ENCODE data around the gene MUSTN1. TPM values are rescaled to one million over a fixed set of nuclear protein-coding genes. Genes with fewer than 3 reads are reported as not detected.

MUSTN1 gene
- total and polyA plus RNA-seq, 2 of the 13 experiments (the other 11 are each of a cell fraction or from before 2014, with no cell fraction given): 0.84 to 1.4 TPM

- TF ChIP-seq SSRP1 (CRISPR knock-in tag; IDR thresholded peaks at IDR 0.05) (peak; percentile 75; the same call in 1 of the 2 replicates), ZNF317 (CRISPR knock-in tag; IDR thresholded peaks at IDR 0.05) (no peak), MLLT10 (CRISPR knock-in tag; IDR thresholded peaks at IDR 0.05) (no peak), KAT2B (IDR thresholded peaks at IDR 0.05; ENCODE audit: borderline replicate concordance, low read depth, low read length) (no peak), NFKBIZ (CRISPR knock-in tag; IDR thresholded peaks at IDR 0.05) (no peak), KDM5B (CRISPR knock-in tag; IDR thresholded peaks at IDR 0.05; ENCODE audit: borderline replicate concordance) (peak; percentile 45; the same call in 1 of the 2 replicates), ZNF816 (CRISPR knock-in tag; IDR thresholded peaks at IDR 0.05; ENCODE audit: borderline replicate concordance) (no peak), JUND (CRISPR knock-in tag; IDR thresholded peaks at IDR 0.05) (no peak), SIX4 (CRISPR knock-in tag; IDR thresholded peaks at IDR 0.05) (no peak), HMGXB3 (CRISPR knock-in tag; IDR thresholded peaks at IDR 0.05; ENCODE audit: borderline replicate concordance) (no peak), NONO (IDR thresholded peaks at IDR 0.05) (no peak), NONO (CRISPR knock-in tag; conservative IDR thresholded peaks at IDR 0.05) (no peak), ZNF205 (CRISPR knock-in tag; IDR thresholded peaks at IDR 0.05) (no peak), SIN3A (IDR thresholded peaks at IDR 0.05; ENCODE audit: borderline replicate concordance, low read depth, low read length) (no peak), THYN1 (CRISPR knock-in tag; IDR thresholded peaks at IDR 0.05; ENCODE audit: borderline replicate concordance, low read depth) (no peak), ZMAT5 (CRISPR knock-in tag; IDR thresholded peaks at IDR 0.05; ENCODE audit: borderline replicate concordance, low read depth) (no peak), ELF4 (CRISPR knock-in tag; IDR thresholded peaks at IDR 0.05; ENCODE audit: borderline replicate concordance) (no peak), MTF2 (CRISPR knock-in tag; IDR thresholded peaks at IDR 0.05; ENCODE audit: borderline replicate concordance) (no peak), ZFP36L2 (CRISPR knock-in tag; IDR thresholded peaks at IDR 0.05) (no peak), ZBTB8A (CRISPR knock-in tag; IDR thresholded peaks at IDR 0.05; ENCODE audit: borderline replicate concordance, low read depth) (no peak), ZNF350 (CRISPR knock-in tag; IDR thresholded peaks at IDR 0.05; ENCODE audit: borderline replicate concordance, low read depth) (no peak)
- TF ChIP-seq, protein P1, sequence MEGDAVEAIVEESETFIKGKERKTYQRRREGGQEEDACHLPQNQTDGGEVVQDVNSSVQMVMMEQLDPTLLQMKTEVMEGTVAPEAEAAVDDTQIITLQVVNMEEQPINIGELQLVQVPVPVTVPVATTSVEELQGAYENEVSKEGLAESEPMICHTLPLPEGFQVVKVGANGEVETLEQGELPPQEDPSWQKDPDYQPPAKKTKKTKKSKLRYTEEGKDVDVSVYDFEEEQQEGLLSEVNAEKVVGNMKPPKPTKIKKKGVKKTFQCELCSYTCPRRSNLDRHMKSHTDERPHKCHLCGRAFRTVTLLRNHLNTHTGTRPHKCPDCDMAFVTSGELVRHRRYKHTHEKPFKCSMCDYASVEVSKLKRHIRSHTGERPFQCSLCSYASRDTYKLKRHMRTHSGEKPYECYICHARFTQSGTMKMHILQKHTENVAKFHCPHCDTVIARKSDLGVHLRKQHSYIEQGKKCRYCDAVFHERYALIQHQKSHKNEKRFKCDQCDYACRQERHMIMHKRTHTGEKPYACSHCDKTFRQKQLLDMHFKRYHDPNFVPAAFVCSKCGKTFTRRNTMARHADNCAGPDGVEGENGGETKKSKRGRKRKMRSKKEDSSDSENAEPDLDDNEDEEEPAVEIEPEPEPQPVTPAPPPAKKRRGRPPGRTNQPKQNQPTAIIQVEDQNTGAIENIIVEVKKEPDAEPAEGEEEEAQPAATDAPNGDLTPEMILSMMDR (CRISPR knock-in tag; IDR thresholded peaks at IDR 0.05): peak; percentile 74
- TF ChIP-seq, protein P2, sequence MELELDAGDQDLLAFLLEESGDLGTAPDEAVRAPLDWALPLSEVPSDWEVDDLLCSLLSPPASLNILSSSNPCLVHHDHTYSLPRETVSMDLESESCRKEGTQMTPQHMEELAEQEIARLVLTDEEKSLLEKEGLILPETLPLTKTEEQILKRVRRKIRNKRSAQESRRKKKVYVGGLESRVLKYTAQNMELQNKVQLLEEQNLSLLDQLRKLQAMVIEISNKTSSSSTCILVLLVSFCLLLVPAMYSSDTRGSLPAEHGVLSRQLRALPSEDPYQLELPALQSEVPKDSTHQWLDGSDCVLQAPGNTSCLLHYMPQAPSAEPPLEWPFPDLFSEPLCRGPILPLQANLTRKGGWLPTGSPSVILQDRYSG (CRISPR knock-in tag; IDR thresholded peaks at IDR 0.05): no peak
These were observed 35.8 kb downstream of the MUSTN1 start (continued) for GRCh38 chr3:52798978-52799476.
